Neural crest cell (in vitro differentiated cells): Measurements from ENCODE around the gene ARMS2. TPM values are rescaled to one million over a fixed set of nuclear protein-coding genes. Genes with fewer than 3 reads are reported as not detected.

Experiments
- DNase-seq: peaks from one replicate; pipeline ENCODE4 v3.0.0; 2021; ENCODE audit warnings: low read depth, mixed read lengths, low spot score
- H3K27ac Mint-ChIP-seq: one replicate; pipeline ENCODE4 v1.8.0; 2021; ENCODE audit warnings: mild to moderate bottlenecking, mixed read lengths; ENCODE audit not compliant: unreplicated experiment
- H3K27me3 Mint-ChIP-seq: 2 replicates; pipeline ENCODE4 v1.8.0; 2021; ENCODE audit warnings: low read depth, mild to moderate bottlenecking, mixed read lengths
- H3K36me3 Mint-ChIP-seq: 2 replicates; pipeline ENCODE4 v1.8.0; 2021; ENCODE audit warnings: low read depth, mild to moderate bottlenecking, mixed read lengths
- H3K4me1 Mint-ChIP-seq: 2 replicates; pipeline ENCODE4 v1.8.0; 2021; ENCODE audit warnings: mixed read lengths
- H3K4me3 Mint-ChIP-seq: one replicate; pipeline ENCODE4 v1.8.0; 2021; ENCODE audit warnings: mild to moderate bottlenecking, mixed read lengths
- H3K9me3 Mint-ChIP-seq: 2 replicates; pipeline ENCODE4 v1.8.0; 2021; ENCODE audit warnings: mixed read lengths
- CTCF ChIP-seq: fragments of 200-600 bp; sonication (generic); conservative IDR thresholded peaks from 2 replicates; pipeline ENCODE4 v1.5.0; 2021; ENCODE audit warnings: antibody characterized with exemption, mild to moderate bottlenecking
- total RNA-seq: library from RNA; stranded (reverse); gene quantifications from 2 replicates; pipeline ENCODE4 v1.2.1, GENCODE V29; 2021

The ARMS2 gene
- total RNA-seq, 1 donor from 2014 or later = not detected

DNA sequence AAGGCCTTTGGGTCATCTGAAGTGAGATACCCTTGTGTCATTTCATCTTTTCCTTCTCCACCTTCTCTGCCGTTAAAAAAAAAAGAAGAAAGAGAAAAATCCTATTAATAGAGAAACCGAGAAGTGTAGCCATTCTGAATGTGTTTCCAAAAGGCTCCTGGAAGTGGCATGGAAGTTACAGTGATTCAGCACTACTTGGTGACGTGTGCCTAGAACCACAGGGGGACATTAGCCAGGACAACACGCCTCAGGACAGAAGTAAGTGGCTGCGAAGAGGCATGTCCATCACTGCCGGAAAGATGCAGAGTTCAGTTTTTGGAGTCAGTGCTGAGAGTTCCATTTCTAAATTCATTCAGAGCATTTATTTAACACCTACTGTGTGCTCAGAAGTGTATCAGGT lies 13.2 kb downstream of the ARMS2 start:
- Mint-ChIP-seq H3K4me1 (peaks cover 4% of the 10 kb centered on the region), H3K27me3 (peaks cover 69% of the 10 kb centered on the region), H3K9me3 (no peaks in the 10 kb centered on the region)

GRCh38 chr10:122468307-122468925 lies 14.0 kb downstream of the ARMS2 start:
- Mint-ChIP-seq H3K36me3 (no peaks in the 10 kb centered on the region), H3K4me1 (no peaks in the 10 kb centered on the region), H3K27me3 (peaks cover 62% of the 10 kb centered on the region), H3K4me3 (no peak overlapping the region), H3K9me3 (no peaks in the 10 kb centered on the region), H3K27ac (no peak overlapping the region)
- DNase-seq = no peak
- no peak for TF ChIP-seq CTCF

More for the DNA sequence above, 13.2 kb downstream of the ARMS2 start:
- no peaks in the 10 kb centered on the region for H3K36me3 Mint-ChIP-seq
- no peak for DNase-seq
- H3K27ac Mint-ChIP-seq = no peak overlapping the region
- no peak for TF ChIP-seq CTCF
- no peak overlapping the region for H3K4me3 Mint-ChIP-seq

DNA sequence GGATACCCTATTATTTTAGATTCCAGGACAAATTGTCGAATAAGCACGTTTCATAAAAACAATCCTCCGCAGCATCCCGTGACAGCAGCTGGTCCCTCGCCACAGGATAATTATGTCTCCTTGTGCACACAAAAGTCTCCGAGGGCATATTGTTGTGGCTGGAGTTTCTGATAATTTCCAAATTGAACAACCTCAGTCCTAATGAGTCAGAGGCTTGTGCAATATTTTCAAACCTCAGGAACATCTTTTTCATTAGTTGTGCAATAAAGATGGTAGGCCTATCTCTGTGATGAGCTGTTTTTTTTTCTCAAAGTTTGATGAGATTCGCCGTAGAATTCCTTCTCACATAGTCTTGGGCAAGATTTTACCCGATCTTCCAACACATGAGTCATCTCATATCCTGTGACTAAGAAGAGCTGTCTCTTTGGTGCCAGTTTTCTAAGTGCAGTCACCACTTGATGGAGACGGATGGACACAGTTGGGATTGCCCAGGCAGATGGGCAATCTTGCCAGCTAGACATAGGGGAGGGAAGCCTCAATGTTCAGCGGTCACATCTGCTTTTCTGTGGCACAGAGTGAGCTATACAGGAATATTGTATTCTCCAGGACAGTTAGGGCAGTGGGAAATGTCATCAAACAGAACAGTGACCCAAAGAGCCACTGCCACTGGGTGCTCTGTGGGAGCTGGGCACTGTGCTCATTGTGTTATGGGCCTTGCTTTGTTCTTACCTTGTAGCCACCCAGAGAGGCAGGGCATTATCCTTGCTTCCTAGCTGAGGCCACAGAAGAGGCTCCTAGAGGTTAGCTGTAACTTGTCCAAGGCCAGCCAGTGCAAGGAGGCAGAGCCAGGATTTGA lies 14.7 kb downstream of the ARMS2 start:
- H3K4me1 Mint-ChIP-seq = no peaks in the 10 kb centered on the region
- H3K27me3 Mint-ChIP-seq = peaks cover 55% of the 10 kb centered on the region
- no peaks in the 10 kb centered on the region for H3K9me3 Mint-ChIP-seq
- no peak for DNase-seq
- no peak overlapping the region for H3K27ac Mint-ChIP-seq
- H3K4me3 Mint-ChIP-seq = no peak overlapping the region
- no peaks in the 10 kb centered on the region for H3K36me3 Mint-ChIP-seq
- no peak for TF ChIP-seq CTCF

DNA sequence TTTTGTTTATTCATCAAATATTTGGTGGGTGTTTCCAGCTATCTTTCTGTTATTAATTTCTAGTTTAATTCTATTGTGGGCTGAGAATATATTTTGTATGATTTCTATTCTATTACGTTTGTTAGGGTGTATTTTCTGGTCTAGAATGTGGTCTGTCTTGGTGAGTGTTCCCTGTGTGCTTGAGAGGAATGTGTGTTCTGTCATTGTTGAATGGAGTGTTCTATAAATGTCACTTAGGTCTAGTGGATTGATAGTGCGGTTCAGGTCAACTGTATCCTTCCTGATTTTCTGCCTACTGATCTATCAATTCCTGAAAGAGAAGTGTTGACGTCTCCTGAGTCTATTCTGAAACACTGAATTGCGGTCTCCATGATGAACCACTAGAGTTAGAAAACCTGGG lies 15.4 kb downstream of the ARMS2 start:
- Mint-ChIP-seq H3K36me3 (no peaks in the 10 kb centered on the region), H3K4me3 (no peak overlapping the region), H3K27me3 (peaks cover 48% of the 10 kb centered on the region)

DNA sequence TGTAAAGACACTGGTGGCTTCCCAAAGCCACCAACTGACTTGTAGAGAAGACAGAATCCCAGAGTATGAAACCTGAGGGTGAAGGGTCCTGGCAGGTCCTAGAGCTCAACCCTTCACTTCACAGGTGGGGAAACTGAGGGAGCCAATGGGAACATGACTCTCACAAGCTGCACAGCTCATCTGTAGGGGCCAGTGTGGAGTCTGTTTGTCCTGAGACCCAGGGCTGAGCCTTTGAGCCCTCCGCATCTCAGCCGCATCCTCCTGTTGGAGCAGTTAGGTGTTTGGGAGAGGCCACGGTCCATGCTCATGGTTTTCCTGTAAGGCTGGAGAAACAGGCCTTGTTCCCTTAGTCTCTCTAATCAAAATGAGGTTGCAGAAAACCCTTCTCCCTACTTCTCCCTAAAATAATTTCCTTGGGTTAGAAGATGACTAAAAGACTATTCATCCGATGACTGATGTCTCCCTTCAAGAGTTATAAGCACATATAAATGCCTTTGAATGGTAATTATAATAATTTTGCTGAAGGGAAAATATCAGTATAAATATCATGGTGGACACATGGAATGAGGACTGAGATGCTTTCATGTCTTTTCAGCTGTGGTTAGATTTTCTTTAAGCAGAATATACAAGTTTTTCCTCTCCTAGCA lies 17.2 kb downstream of the ARMS2 start:
- peaks cover 22% of the 10 kb centered on the region for H3K4me1 Mint-ChIP-seq
- H3K27me3 Mint-ChIP-seq = peaks cover 30% of the 10 kb centered on the region
- H3K36me3 Mint-ChIP-seq = no peaks in the 10 kb centered on the region
- no peaks in the 10 kb centered on the region for H3K9me3 Mint-ChIP-seq
- no peak for TF ChIP-seq CTCF
- H3K27ac Mint-ChIP-seq = no peak overlapping the region
- no peak overlapping the region for H3K4me3 Mint-ChIP-seq
- no peak for DNase-seq

More for the DNA sequence above, 15.4 kb downstream of the ARMS2 start:
- peaks cover 7% of the 10 kb centered on the region for H3K4me1 Mint-ChIP-seq
- no peak for TF ChIP-seq CTCF
- no peak for DNase-seq
- no peak overlapping the region for H3K27ac Mint-ChIP-seq
- H3K9me3 Mint-ChIP-seq = no peaks in the 10 kb centered on the region
